OCI-LY7 (cell line): ENCODE results near the gene COL18A1.

Experiments
- EZH2phosphoT487 ChIP-seq: fragments of 200-600 bp; sonication (generic); IDR thresholded peaks from 2 replicates; pipeline ENCODE4 v1.6.1; 2018; ENCODE audit warnings: low read depth, borderline replicate concordance, mild to moderate bottlenecking, mixed run types, antibody characterized with exemption, low read length, moderate library complexity, mixed read lengths
- TF ChIP-seq, protein P1 (sequence below): fragments of 200-600 bp; sonication (generic); conservative IDR thresholded peaks from 2 replicates; pipeline ENCODE4 v1.5.1; 2014; ENCODE audit warnings: mild to moderate bottlenecking, antibody characterized with exemption, low read length, moderate library complexity, mixed read lengths

GRCh38 chr21:45510466-45510955 lies 105.5 kb downstream of the COL18A1 start:
- TF ChIP-seq, protein P1, sequence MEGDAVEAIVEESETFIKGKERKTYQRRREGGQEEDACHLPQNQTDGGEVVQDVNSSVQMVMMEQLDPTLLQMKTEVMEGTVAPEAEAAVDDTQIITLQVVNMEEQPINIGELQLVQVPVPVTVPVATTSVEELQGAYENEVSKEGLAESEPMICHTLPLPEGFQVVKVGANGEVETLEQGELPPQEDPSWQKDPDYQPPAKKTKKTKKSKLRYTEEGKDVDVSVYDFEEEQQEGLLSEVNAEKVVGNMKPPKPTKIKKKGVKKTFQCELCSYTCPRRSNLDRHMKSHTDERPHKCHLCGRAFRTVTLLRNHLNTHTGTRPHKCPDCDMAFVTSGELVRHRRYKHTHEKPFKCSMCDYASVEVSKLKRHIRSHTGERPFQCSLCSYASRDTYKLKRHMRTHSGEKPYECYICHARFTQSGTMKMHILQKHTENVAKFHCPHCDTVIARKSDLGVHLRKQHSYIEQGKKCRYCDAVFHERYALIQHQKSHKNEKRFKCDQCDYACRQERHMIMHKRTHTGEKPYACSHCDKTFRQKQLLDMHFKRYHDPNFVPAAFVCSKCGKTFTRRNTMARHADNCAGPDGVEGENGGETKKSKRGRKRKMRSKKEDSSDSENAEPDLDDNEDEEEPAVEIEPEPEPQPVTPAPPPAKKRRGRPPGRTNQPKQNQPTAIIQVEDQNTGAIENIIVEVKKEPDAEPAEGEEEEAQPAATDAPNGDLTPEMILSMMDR, result no peak
- TF ChIP-seq EZH2phosphoT487, result no peak
